HCT116 (cell line): Measurements from ENCODE around the gene MYRFL. TPM values are rescaled to one million over a fixed set of nuclear protein-coding genes. Genes with fewer than 3 reads are reported as not detected.

Source experiments
- ATAC-seq: fragments of 200-7000 bp; cut with Tn5 transposase; 2 replicates; pipeline ENCODE4 v1.9.1; 2020; ENCODE audit warnings: mild to moderate bottlenecking, moderate library complexity
- BruUV-seq: library from RNA; stranded (reverse); fragments of 400-500 nt; replicated peaks from 2 replicates; lab custom pipeline; 2021; lab: Mats Ljungman, UMichigan
- CTCF ChIA-PET: fragments of 300-600 bp; sonication (Branson Sonifier 250); formaldehyde crosslinking; loops from one replicate; lab custom pipeline; 2021; ENCODE audit warnings: antibody characterized with exemption; lab: Charles Lee
- POLR2A ChIA-PET: fragments of 300-600, 350-600 bp; sonication (Branson Sonifier 250); formaldehyde crosslinking; loops from one replicate; lab custom pipeline; 2021; ENCODE audit warnings: antibody characterized with exemption; lab: Charles Lee
- RAD21 ChIA-PET, 2 experiments: fragments of 300-600 bp; sonication (Branson Sonifier 250); formaldehyde crosslinking; loops; one replicate each; lab custom pipeline; 2023; ENCODE audit warnings: low total read pairs in 2 of 2; ENCODE audit not compliant: uncharacterized antibody in 2 of 2, unreplicated experiment in 2 of 2, low non-redundant PET in 1 of 2; lab: Charles Lee
- DNase-seq: peaks from one replicate; pipeline ENCODE4 v3.0.0-alpha.2; 2010; ENCODE audit warnings: low read depth, low spot score
- H2AFZ ChIP-seq: fragments of 200-600 bp; shearing (Covaris generic), sonication (generic); 2 replicates; pipeline ENCODE4 v1.6.1; 2017; ENCODE audit warnings: low read depth, mixed run types, mixed read lengths, antibody characterized with exemption, low read length; ENCODE audit not compliant: poor library complexity, severe bottlenecking
- H3K27ac ChIP-seq: 2 replicates; pipeline ENCODE4 v1.5.1; 2012; ENCODE audit warnings: low read depth, low read length
- H3K27me3 ChIP-seq: fragments of 200-600 bp; sonication (generic); 2 replicates; pipeline ENCODE4 v1.6.1; 2016; ENCODE audit warnings: mixed run types, low read length, mixed read lengths; ENCODE audit not compliant: insufficient read depth
- H3K36me3 ChIP-seq, 2 experiments: fragments of 200-500 bp in 1 of 2; fragments of 200-600 bp in 1 of 2; sonication (Bioruptor generic) in 1 of 2; sonication (generic) in 1 of 2; 2 replicates each; pipeline versions ENCODE4 v1.5.1 to v1.6.1; 2014 to 2016; ENCODE audit warnings: low read length in 2 of 2, inconsistent platforms in 1 of 2, mixed read lengths in 1 of 2, mixed run types in 1 of 2; ENCODE audit not compliant: insufficient read depth in 2 of 2, control insufficient read depth in 1 of 2
- H3K4me1 ChIP-seq, 2 experiments: fragments of 200-600 bp in 1 of 2; sonication (generic) in 1 of 2; 2 replicates each; pipeline versions ENCODE4 v1.5.1 to v1.6.1; 2012 to 2017; ENCODE audit warnings: low read length in 2 of 2, inconsistent platforms in 1 of 2, mild to moderate bottlenecking in 1 of 2, mixed read lengths in 1 of 2, mixed run types in 1 of 2, moderate library complexity in 1 of 2; ENCODE audit not compliant: insufficient read depth in 2 of 2, control insufficient read depth in 1 of 2
- H3K4me2 ChIP-seq: fragments of 200-600 bp; sonication (generic); 2 replicates; pipeline ENCODE4 v1.6.1; 2017; ENCODE audit warnings: mixed run types, low read length, mixed read lengths
- H3K4me3 ChIP-seq, 2 experiments: fragments of 200-600 bp in 1 of 2; sonication (generic) in 1 of 2; replicated peaks in 1 of 2; 2 replicates each; pipeline ENCODE4 v1.5.1; 2011 to 2016; ENCODE audit warnings: low read length in 2 of 2, control low read depth in 1 of 2, low read depth in 1 of 2, mild to moderate bottlenecking in 1 of 2, mixed read lengths in 1 of 2, mixed run types in 1 of 2
- H3K79me2 ChIP-seq: fragments of 200-600 bp; sonication (generic); 2 replicates; pipeline ENCODE4 v1.6.1; 2017; ENCODE audit warnings: mild to moderate bottlenecking, mixed run types, low read length, moderate library complexity, mixed read lengths; ENCODE audit not compliant: insufficient read depth
- H3K9ac ChIP-seq: fragments of 200-600 bp; sonication (generic); 2 replicates; pipeline ENCODE4 v1.6.1; 2016; ENCODE audit warnings: low read length, mixed read lengths
- H3K9me2 ChIP-seq: fragments of 200-600 bp; sonication (generic), shearing (Covaris generic); 2 replicates; pipeline ENCODE4 v1.6.1; 2017; ENCODE audit warnings: mixed run types, mild to moderate bottlenecking, moderate library complexity; ENCODE audit not compliant: insufficient read depth
- H3K9me3 ChIP-seq, 2 experiments: fragments of 200-500 bp in 1 of 2; fragments of 200-600 bp in 1 of 2; sonication (Bioruptor generic) in 1 of 2; sonication (generic) in 1 of 2; 2 replicates each; pipeline ENCODE4 v1.6.1; 2014 to 2017; ENCODE audit warnings: low read length in 2 of 2, mixed read lengths in 2 of 2, inconsistent platforms in 1 of 2, low read depth in 1 of 2, mild to moderate bottlenecking in 1 of 2, mixed run types in 1 of 2, moderate library complexity in 1 of 2; ENCODE audit not compliant: control insufficient read depth in 1 of 2, insufficient read depth in 1 of 2
- H4K20me1 ChIP-seq: fragments of 200-600 bp; sonication (generic), shearing (Covaris generic); 2 replicates; pipeline ENCODE4 v1.6.1; 2017; ENCODE audit warnings: mixed run types, mild to moderate bottlenecking, moderate library complexity; ENCODE audit not compliant: insufficient read depth
- CBX3 ChIP-seq: IDR thresholded peaks from 2 replicates; pipeline ENCODE4 v1.6.1; 2012; ENCODE audit warnings: low read depth
- CEBPB ChIP-seq: IDR thresholded peaks from 2 replicates; pipeline ENCODE4 v1.6.1; 2012; ENCODE audit warnings: low read depth
- CTCF ChIP-seq, 3 experiments: fragments of 200-600 bp in 1 of 3; sonication (generic) in 1 of 3; IDR thresholded peaks in 2 of 3; conservative IDR thresholded peaks in 1 of 3; 2 replicates each; pipeline ENCODE4 v1.5.1; 2012 to 2017; ENCODE audit warnings: low read depth in 2 of 3, low read length in 2 of 3, antibody characterized with exemption in 1 of 3, borderline replicate concordance in 1 of 3, control low read depth in 1 of 3, mild to moderate bottlenecking in 1 of 3, mixed read lengths in 1 of 3, mixed run types in 1 of 3, moderate library complexity in 1 of 3; ENCODE audit not compliant: insufficient read depth in 1 of 3
- EGR1 ChIP-seq: IDR thresholded peaks from 2 replicates; pipeline ENCODE4 v1.6.1; 2012; ENCODE audit warnings: low read depth
- EZH2 ChIP-seq: fragments of 200-600 bp; sonication (generic); IDR thresholded peaks from 2 replicates; pipeline ENCODE4 v1.6.1; 2017; ENCODE audit warnings: antibody characterized with exemption, mixed run types
- MAX ChIP-seq: IDR thresholded peaks from 2 replicates; pipeline ENCODE4 v1.6.1; 2012
- POLR2A ChIP-seq: IDR thresholded peaks from 2 replicates; pipeline ENCODE4 v1.7.0; 2011; ENCODE audit warnings: borderline replicate concordance; ENCODE audit not compliant: insufficient read depth, insufficient read length; ENCODE audit errors: extremely low read depth
- POLR2AphosphoS5 ChIP-seq: IDR thresholded peaks from 2 replicates; pipeline ENCODE4 v1.6.1; 2011; ENCODE audit warnings: mild to moderate bottlenecking, low read depth, low read length, moderate library complexity
- RAD21 ChIP-seq: IDR thresholded peaks from 2 replicates; pipeline ENCODE4 v1.6.1; 2012; ENCODE audit warnings: low read depth, mild to moderate bottlenecking
- SIN3A ChIP-seq: IDR thresholded peaks from 2 replicates; pipeline ENCODE4 v1.6.1; 2012; ENCODE audit warnings: low read depth
- TCF7L2 ChIP-seq: IDR thresholded peaks from 2 replicates; pipeline ENCODE4 v1.7.0; 2011; ENCODE audit warnings: borderline replicate concordance, inconsistent platforms; ENCODE audit not compliant: insufficient read depth, insufficient read length; ENCODE audit errors: extremely low read depth
- ZNF274 ChIP-seq: fragments of 200-500 bp; sonication (Bioruptor generic); IDR thresholded peaks from 2 replicates; pipeline ENCODE4 v1.6.1; 2014; ENCODE audit warnings: mild to moderate bottlenecking, low read depth, low read length, inconsistent platforms
- intact Hi-C: fragments of 100-400 bp; cut with micrococcal nuclease; formaldehyde crosslinking; loops from 2 replicates; pipeline ENCODE4 v1.10.0; 2022
- total RNA-seq: library from RNA; stranded (reverse); gene quantifications from one replicate; pipeline ENCODE4 v1.2.1, GENCODE V29; 2021; ENCODE audit not compliant: unreplicated experiment
- TF ChIP-seq, protein P1 (sequence below): IDR thresholded peaks from 2 replicates; pipeline ENCODE4 v1.6.1; 2011; ENCODE audit warnings: mild to moderate bottlenecking, low read length, moderate library complexity; ENCODE audit not compliant: insufficient replicate concordance; ENCODE audit errors: extremely low read depth

MYRFL gene
- total RNA-seq, 1 experiment from 2014 or later = 0.30 TPM

GRCh38 chr12:69908203-69908602 lies 83.2 kb downstream of the MYRFL start:
- no TSS peak for BruUV-seq
- no peak overlapping the region for H2AFZ ChIP-seq
- TF ChIP-seq POLR2AphosphoS5 = no peak
- no peak for TF ChIP-seq EZH2
- no peak for TF ChIP-seq CBX3
- TF ChIP-seq ZNF274 = no peak
- no peak for TF ChIP-seq POLR2A
- TF ChIP-seq CTCF (IDR thresholded peaks at IDR 0.05 in 2 of 3, conservative IDR thresholded peaks at IDR 0.05 in 1 of 3; ENCODE audit: borderline replicate concordance in 1 of 3, insufficient read depth in 1 of 3, low read depth in 2 of 3, low read length in 2 of 3) = no peak
- TF ChIP-seq MAX = no peak
- no peak for TF ChIP-seq TCF7L2
- no peak for TF ChIP-seq EGR1
- no peak for TF ChIP-seq CEBPB
- TF ChIP-seq, protein P1, sequence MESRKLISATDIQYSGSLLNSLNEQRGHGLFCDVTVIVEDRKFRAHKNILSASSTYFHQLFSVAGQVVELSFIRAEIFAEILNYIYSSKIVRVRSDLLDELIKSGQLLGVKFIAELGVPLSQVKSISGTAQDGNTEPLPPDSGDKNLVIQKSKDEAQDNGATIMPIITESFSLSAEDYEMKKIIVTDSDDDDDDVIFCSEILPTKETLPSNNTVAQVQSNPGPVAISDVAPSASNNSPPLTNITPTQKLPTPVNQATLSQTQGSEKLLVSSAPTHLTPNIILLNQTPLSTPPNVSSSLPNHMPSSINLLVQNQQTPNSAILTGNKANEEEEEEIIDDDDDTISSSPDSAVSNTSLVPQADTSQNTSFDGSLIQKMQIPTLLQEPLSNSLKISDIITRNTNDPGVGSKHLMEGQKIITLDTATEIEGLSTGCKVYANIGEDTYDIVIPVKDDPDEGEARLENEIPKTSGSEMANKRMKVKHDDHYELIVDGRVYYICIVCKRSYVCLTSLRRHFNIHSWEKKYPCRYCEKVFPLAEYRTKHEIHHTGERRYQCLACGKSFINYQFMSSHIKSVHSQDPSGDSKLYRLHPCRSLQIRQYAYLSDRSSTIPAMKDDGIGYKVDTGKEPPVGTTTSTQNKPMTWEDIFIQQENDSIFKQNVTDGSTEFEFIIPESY = no peak
- TF ChIP-seq RAD21 = no peak
- no peak for TF ChIP-seq SIN3A
- TF ChIP-seq, all 23 proteins: peak for 0
- DNase-seq (no peak), ATAC-seq (no peak)
- no peak overlapping the region for H3K27ac ChIP-seq
- intact Hi-C loops = loop anchor here (10.0 kb wide), 1 partner anchor 457 kb away; the partner anchor contains the start of gene KCNMB4
- ChIA-PET CTCF (interaction anchor here (1.6 kb wide), 1 partner anchor 8 kb away, joined by 8 read pairs; no protein-coding TSS in a partner anchor), RAD21 (no interaction called here), POLR2A (no interaction called here)
- no peaks in the 10 kb centered on the region for H3K9me3 ChIP-seq
- no peaks in the 10 kb centered on the region for H3K36me3 ChIP-seq
- H3K4me1 ChIP-seq = no peaks in the 10 kb centered on the region
- H3K79me2 ChIP-seq = no peaks in the 10 kb centered on the region
- no peaks in the 10 kb centered on the region for H4K20me1 ChIP-seq
- H3K4me2 ChIP-seq = no peak overlapping the region
- no peaks in the 10 kb centered on the region for H3K9me2 ChIP-seq
- no peak overlapping the region for H3K4me3 ChIP-seq
- H3K9ac ChIP-seq = no peak overlapping the region
- no peaks in the 10 kb centered on the region for H3K27me3 ChIP-seq
